Panc1 (cell line): ENCODE data around the gene RPL10A. TPM values are rescaled to one million over a fixed set of nuclear protein-coding genes. Genes with fewer than 3 reads are reported as not detected.

Source experiments
- ATAC-seq: fragments of 200-7000 bp; cut with Tn5 transposase; 2 replicates; pipeline ENCODE4 v1.9.1; 2020; ENCODE audit warnings: mild to moderate bottlenecking, moderate library complexity
- BruUV-seq: library from RNA; stranded (reverse); fragments of 400-500 nt; replicated peaks from 2 replicates; lab custom pipeline; 2021; lab: Mats Ljungman, UMichigan
- CTCF ChIA-PET: fragments of 300-600 bp; sonication (Branson Sonifier 250); formaldehyde crosslinking; loops from one replicate; lab custom pipeline; 2022; ENCODE audit warnings: antibody characterized with exemption; lab: Charles Lee
- POLR2A ChIA-PET: fragments of 300-600 bp; sonication (Branson Sonifier 250); formaldehyde crosslinking; loops from one replicate; lab custom pipeline; 2022; ENCODE audit warnings: antibody characterized with exemption; lab: Charles Lee
- DNase-seq: peaks from one replicate; pipeline ENCODE4 v3.0.0-alpha.2; 2010; ENCODE audit warnings: low read depth, low spot score
- H3K27ac ChIP-seq: 2 replicates; pipeline ENCODE4 v1.5.1; 2011; ENCODE audit warnings: mild to moderate bottlenecking, low read length, inconsistent platforms
- H3K27me3 ChIP-seq: fragments of 200-500 bp; sonication (Bioruptor generic); 2 replicates; pipeline ENCODE4 v1.6.0; 2014; ENCODE audit warnings: low read length, inconsistent platforms; ENCODE audit not compliant: control insufficient read depth, insufficient read depth
- H3K36me3 ChIP-seq: fragments of 200-500 bp; sonication (Bioruptor generic); 2 replicates; pipeline ENCODE4 v1.5.1; 2014; ENCODE audit warnings: inconsistent platforms, mild to moderate bottlenecking, low read length, moderate library complexity; ENCODE audit not compliant: control insufficient read depth, insufficient read depth
- H3K4me1 ChIP-seq: 2 replicates; pipeline ENCODE4 v1.5.1; 2011; ENCODE audit warnings: inconsistent platforms, mild to moderate bottlenecking, low read length, moderate library complexity; ENCODE audit not compliant: control insufficient read depth, insufficient read depth
- H3K4me3 ChIP-seq, 2 experiments: 2 replicates each; pipeline ENCODE4 v1.5.1; 2011 to 2012; ENCODE audit warnings: low read depth in 2 of 2, low read length in 2 of 2, mild to moderate bottlenecking in 2 of 2, inconsistent platforms in 1 of 2, moderate library complexity in 1 of 2
- H3K9me3 ChIP-seq: fragments of 200-500 bp; sonication (Bioruptor generic); 2 replicates; pipeline ENCODE4 v1.5.1; 2014; ENCODE audit warnings: low read depth, mild to moderate bottlenecking, inconsistent platforms, low read length, moderate library complexity; ENCODE audit not compliant: control insufficient read depth, insufficient read depth
- CTCF ChIP-seq: fragments of 450-650 bp; IDR thresholded peaks from 2 replicates; pipeline ENCODE4 v1.5.1; 2017; ENCODE audit warnings: mild to moderate bottlenecking
- POLR2AphosphoS5 ChIP-seq: IDR thresholded peaks from 2 replicates; pipeline ENCODE4 v1.6.1; 2012; ENCODE audit warnings: mild to moderate bottlenecking, low read depth, low read length, moderate library complexity
- REST ChIP-seq, 2 experiments: IDR thresholded peaks; 2 replicates each; pipeline ENCODE4 v1.6.1; 2011 to 2012; ENCODE audit warnings: low read depth in 2 of 2, control low read depth in 1 of 2, low read length in 1 of 2, mild to moderate bottlenecking in 1 of 2, moderate library complexity in 1 of 2; ENCODE audit not compliant: insufficient read depth in 1 of 2
- SIN3A ChIP-seq: IDR thresholded peaks from 2 replicates; pipeline ENCODE4 v1.6.1; 2012; ENCODE audit warnings: low read depth, mild to moderate bottlenecking, low read length, moderate library complexity, borderline replicate concordance; ENCODE audit not compliant: insufficient read depth
- TCF7L2 ChIP-seq: IDR thresholded peaks from 2 replicates; pipeline ENCODE4 v1.6.1; 2011; ENCODE audit warnings: mild to moderate bottlenecking, low read depth, low read length, inconsistent platforms
- in situ Hi-C: cut with HindIII; loops from 2 replicates; pipeline ENCODE4 v1.10.0; 2016; ENCODE audit warnings: low sequenced_read_pairs, low pct_unique_long_range_greater_than_20kb
- intact Hi-C: fragments of 100-400 bp; cut with micrococcal nuclease; formaldehyde crosslinking; loops from one replicate; pipeline ENCODE4 v1.10.0; 2022; ENCODE audit not compliant: unreplicated experiment
- total RNA-seq: library from RNA; stranded (reverse); gene quantifications from one replicate; pipeline ENCODE4 v1.2.1, GENCODE V29; 2021; ENCODE audit not compliant: unreplicated experiment

Gene RPL10A
- total RNA-seq, 1 experiment from 2014 or later: 732 TPM

DNA sequence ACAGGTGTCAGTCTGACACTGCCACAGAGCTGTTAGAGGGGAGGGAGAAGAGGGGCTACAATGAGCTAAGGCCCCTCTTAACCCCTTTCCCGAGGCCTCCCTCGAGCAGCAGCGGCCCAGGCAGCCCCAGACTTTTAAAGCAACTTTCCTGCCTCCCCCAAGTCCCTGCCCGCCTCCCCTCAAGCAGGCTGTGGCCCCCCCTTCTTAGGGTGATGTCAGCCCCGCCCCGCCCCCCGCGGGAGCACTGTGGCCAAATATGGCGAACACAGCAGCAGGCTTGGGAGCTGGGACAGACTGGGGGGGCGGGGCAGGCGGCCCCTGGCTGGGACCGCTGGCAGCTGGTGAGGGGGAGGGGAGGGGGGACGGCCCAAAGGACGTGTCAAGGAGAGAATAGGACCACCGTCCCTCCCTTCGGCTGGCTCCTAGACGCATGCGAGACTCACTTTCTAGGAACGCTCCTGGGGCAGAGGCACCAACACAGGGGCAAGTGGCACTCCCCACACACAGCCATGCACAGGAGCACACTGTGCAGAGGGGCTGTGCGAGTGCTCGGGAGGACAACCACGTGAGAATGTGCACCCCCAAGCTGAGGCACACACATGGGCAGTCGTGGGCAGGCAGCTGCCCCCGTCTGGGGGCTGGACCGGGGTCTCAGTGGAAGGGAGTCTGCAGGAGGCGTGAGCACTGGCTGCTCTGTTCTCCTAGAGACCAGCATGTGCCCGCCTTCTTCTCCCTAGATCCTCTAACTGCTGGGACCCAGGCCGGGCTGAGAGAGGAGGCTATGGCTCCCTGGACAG is 22.0 kb downstream of the RPL10A start:
- intact Hi-C loops (no loop called here), in situ Hi-C loops (no loop called here)
- POLR2A ChIA-PET: interaction anchor here (0.6 kb wide), 2 partner anchors 13 to 71 kb away, joined by 3 to 7 read pairs; no protein-coding TSS in a partner anchor
- Histone ChIP-seq H3K4me3 (no peak overlapping the region; a peak in 1 of 4 replicates), H3K27ac (peak overlapping the region; percentile 12; the same call in 1 of the 2 replicates), H3K9me3 (no peaks in the 10 kb centered on the region), H3K4me1 (peaks cover 36% of the 10 kb centered on the region), H3K27me3 (no peaks in the 10 kb centered on the region), H3K36me3 (no peaks in the 10 kb centered on the region)
- TF ChIP-seq SIN3A: no peak
- no peak for TF ChIP-seq REST (IDR thresholded peaks at IDR 0.05; ENCODE audit: insufficient read depth in 1 of 2, low read depth in 2 of 2, low read length in 1 of 2)
- TF ChIP-seq TCF7L2: no peak
- TF ChIP-seq CTCF: no peak
- TF ChIP-seq POLR2AphosphoS5: no peak
- peak; percentile 43 for ATAC-seq
- no peak for DNase-seq
- no TSS peak for BruUV-seq
- CTCF ChIA-PET: no interaction called here

- in situ Hi-C loops (no loop called here), intact Hi-C loops (no loop called here)
- no peak overlapping the region for H3K4me3 ChIP-seq
- H3K4me1 ChIP-seq: peaks cover 35% of the 10 kb centered on the region
- no TSS peak for BruUV-seq
- H3K27me3 ChIP-seq: no peaks in the 10 kb centered on the region
- ChIA-PET CTCF (no interaction called here), POLR2A (no interaction called here)
- H3K36me3 ChIP-seq: no peaks in the 10 kb centered on the region; the same call in 1 of the 2 replicates
- H3K27ac ChIP-seq: no peak overlapping the region; the same call in 1 of the 2 replicates
- no peaks in the 10 kb centered on the region for H3K9me3 ChIP-seq
- DNase-seq (no peak), ATAC-seq (0 out of 2 replicates have a peak, but pooled peaks have one; percentile 2)
- no peak for TF ChIP-seq REST (IDR thresholded peaks at IDR 0.05; ENCODE audit: insufficient read depth in 1 of 2, low read depth in 2 of 2, low read length in 1 of 2)
- no peak for TF ChIP-seq POLR2AphosphoS5
- TF ChIP-seq TCF7L2: no peak
- TF ChIP-seq CTCF: no peak
- TF ChIP-seq SIN3A: no peak
Measured at GRCh38 chr6:35490821-35491557, 22.8 kb downstream of the RPL10A start.
